NCI-H748 treated with DMSO at 0.1 percent for 48 hours (cell line): ENCODE measurements around the gene OPCML.

ENCODE experiments used
- DNase-seq: peaks from one replicate; lab custom pipeline; 2025; lab: John Stamatoyannopoulos, UW

OPCML gene

DNA sequence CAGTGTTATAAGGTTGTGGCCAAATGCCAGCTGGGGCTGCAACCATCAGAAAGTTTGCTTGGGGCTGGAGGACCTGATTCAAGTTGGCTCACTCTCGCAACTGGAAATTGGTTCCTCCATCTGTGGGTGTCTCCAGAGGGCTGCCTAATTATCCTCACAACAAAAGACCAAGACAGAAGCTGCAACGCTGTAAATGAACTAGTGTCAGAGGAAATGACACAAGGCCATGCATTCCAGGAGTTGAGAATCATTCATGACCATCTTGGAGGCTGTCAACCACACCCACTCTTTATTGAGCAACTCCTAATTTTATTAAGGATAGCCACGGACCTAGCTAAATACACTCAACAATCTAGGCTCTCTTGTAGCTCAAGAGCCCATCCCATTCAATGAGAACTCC is 1060.8 kb downstream of the OPCML start:
- DNase-seq, result no peak

- no peak for DNase-seq
Observed at GRCh38 chr11:132466983-132467382, 1065.3 kb downstream of the OPCML start.

DNA sequence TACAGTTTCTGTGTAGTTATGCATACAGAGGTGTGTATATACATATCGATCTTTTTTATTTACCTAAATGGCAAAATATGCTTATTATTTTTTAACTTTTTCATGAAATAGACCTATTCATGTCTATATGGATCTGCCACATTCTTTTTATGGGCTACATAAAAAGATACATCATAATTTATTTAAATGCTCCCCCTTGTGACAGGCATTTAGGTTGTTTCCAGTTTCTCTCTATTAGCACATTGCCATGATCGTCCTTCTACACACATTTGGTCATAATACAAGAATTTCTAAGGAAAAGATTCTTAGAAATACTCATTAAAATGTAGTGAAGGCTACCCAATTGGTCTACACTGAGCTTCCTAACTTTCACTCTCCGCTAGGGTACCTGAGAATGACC is 1067.4 kb downstream of the OPCML start:
- no peak for DNase-seq

DNA sequence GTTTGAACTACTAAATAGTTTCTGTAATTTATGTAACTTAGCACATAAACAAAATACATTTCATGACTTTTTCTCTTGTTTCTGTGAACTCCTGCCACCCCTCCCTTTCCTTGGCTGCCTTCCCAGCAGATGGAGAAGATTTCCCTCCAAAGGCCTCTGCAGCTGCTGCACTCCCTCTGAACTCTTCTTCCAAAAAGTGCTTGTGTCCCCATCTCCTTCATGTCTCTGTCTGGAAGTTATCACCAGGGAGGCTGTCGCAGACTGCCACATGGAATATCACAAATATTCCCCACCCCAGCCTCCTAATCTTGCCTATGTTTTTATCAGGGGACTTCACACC is 1068.3 kb downstream of the OPCML start:
- no peak for DNase-seq

GRCh38 chr11:132463295-132464002 is 1068.9 kb downstream of the OPCML start:
- no peak for DNase-seq

DNA sequence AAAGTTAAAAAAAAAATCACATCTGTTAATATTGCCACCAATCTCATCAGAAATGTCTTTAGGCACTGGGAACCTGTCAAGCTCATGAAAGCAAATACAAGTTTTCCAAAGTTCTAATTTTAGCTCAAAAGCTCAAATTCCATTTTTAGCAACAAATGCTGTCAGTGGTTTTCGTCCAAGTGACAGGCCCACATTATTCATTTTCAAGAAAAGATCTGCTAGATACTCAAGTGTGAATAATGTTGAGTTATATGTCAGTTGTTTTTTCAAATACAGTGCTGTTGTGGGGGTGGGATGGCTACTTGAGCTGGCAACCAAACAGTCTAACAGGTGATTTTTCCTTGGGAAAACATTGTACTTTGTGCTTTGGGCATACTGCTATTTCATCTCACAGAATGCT is 1072.6 kb downstream of the OPCML start:
- no peak for DNase-seq

DNA sequence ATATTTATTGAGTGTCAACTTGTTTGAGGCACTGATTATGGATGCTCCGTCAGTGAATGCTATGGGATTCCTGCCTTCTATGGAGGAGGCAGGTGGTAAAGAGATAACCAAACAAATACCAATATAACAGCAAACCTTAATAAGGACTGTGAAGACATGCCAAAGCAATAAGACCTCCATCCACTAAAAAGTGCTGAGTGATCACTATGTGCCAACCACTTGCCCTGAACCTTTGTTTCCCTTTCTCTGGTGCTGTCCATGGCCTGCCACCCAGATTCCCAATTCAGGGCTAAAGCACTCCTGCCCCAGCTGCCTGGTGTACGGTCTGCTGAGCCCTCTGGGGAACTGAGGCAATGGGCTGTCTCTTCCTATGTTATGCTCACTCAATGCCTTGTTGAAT is 1074.9 kb downstream of the OPCML start:
- no peak for DNase-seq

DNA sequence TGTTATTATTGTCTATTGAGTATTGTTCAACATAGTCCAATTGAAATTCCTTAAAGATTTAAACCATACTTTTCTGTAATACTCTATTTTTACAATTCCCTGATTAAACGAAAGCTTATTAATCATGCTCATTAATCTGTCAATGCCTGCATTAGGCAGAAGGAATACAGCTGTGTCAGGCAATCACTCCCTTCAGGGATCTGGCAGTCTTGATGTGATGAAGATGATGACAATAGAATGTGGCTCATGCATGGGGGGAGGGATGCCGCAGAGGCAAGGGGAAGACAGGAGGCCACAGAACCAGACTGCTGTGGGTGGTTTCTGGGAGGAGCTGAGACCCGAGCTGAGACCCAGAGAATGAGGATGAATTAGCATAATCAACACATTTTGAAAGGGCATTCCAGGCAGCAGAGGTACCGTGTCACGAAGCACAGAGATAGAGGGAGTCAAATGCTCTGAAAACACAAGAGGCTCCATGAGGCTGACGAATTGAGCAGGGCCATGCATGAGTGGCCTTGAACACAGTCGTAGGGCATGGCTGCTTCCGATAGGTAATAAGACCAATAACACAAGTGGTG is 1075.5 kb downstream of the OPCML start:
- peak; percentile 19 for DNase-seq

DNA sequence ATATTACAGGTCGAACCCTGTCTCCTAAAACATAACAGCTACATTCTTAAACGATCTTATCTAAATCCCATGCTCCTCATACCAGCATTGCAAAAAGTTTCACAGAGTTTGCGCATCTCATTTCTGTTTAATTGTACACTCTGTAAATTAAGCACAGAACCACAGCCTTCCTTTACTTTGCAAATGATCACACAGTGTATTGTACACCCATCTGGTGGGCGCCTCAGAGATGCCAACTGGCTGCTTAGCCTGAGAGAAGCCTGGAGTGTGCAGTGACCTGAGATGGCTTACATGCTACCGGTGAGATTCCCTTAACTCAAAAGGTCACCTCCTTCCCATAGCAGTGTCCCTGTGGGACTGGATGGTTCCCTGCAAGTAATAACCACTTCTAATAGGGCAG is 1077.3 kb downstream of the OPCML start:
- DNase-seq, result no peak

DNA sequence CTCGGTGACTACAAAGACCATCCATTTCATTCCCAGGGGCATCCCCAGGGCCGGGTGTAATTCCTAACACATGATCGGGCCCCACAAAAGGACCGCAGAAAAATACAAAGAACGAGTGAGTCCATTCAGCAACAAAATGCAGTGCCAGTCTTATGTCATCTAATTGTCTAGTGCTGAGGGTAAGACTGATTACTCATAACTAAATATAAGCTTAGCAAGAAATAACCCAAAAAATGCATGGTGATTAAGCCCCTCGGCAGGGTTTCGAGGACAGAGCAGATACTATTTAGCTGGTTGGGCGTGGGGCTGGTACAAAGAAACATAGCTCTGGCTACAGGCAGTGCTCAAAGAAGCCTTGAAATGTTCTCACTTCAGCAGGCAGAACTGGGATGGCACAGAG is 1078.9 kb downstream of the OPCML start:
- no peak for DNase-seq

GRCh38 chr11:132452616-132453015 is 1079.7 kb downstream of the OPCML start:
- no peak for DNase-seq

- DNase-seq, result no peak
Observed at GRCh38 chr11:132451942-132452601, 1080.2 kb downstream of the OPCML start.

- DNase-seq, result no peak
Observed at GRCh38 chr11:132450631-132451030, 1081.7 kb downstream of the OPCML start.

GRCh38 chr11:132448334-132448995 is 1083.8 kb downstream of the OPCML start:
- no peak for DNase-seq

DNA sequence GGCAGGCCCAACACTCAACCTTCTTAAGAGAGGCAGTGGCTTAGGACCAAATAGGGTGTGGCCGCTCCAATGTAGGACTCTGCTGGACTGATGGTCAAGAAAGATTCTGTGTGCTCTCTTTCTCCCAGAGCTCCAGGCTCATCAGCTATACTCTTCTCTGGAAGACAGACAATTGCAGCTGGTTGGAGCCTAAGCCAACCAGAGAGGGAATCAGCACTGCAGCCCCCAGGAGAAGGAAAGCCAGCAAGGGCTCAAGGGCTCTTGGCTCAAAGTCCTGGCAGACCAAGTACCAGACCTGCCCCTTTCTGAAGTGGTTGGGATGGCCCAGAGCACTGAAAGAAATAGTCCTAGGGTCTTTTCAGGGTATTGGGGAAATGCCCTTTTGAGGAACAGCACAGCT is 1084.5 kb downstream of the OPCML start:
- no peak for DNase-seq

DNA sequence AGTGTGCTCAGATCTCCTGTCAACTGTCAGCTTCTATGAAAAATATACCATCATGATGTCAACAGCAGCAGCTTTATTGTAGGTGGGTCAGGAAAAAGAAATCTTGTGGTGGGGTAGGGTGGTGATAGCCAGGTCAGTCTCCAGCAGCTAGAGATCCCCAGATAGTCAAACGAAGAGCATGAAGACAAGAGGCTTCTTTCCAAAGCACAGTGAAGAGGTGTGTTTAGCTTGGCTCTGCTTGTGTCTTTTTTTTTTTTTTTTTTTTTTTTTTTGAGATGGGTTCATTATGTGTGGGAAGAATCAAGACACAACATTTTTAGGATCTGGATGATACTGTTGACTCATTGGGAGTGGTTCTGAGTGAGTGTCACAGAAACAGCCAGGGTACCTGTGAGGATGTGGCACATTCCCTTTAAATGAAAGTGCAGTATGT is 1086.4 kb downstream of the OPCML start:
- DNase-seq, result no peak

DNA sequence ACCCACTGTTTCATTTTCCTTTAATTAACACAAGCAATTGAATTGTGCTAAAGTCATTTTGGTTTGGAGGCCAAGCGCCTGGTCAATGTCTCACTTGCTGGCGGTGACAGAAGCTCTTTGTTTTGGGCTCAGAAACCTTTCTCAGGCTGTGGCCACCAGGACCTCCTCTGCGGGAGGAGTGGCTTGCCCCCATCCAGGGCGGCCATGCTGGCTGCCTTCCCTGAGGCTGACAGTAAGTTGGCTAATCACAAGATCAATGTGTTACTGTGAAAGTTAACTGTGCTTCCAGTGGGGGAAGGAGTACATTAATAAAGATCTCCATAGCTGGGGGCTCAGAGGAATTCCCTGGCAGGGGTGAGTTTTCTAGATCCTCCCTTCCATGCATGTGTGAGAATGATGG is 1087.4 kb downstream of the OPCML start:
- DNase-seq, result no peak

GRCh38 chr11:132439711-132440255 is 1092.5 kb downstream of the OPCML start:
- DNase-seq, result no peak

- DNase-seq, result no peak
Observed at GRCh38 chr11:132438418-132438817, 1093.9 kb downstream of the OPCML start.

GRCh38 chr11:132430429-132431062 is 1101.8 kb downstream of the OPCML start:
- DNase-seq, result peak; percentile 38

DNA sequence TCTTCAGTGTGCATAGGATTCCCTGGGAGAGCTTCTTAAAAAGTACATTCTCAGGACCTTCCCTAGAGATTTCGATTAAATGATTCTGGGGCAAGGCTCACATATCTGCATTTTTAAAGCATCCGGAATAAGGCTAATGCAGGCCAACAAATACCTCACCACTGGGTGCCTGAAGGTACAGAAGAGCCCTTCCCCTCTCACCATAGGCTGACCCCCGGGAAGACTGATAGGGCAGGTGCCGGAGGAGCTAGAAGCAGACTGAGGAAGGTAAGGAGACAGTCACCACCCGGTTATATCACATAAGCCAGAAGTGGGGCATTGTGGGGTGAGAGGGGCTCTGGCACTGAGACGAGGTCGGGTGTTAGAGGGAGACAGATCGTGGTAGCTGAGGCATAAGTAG is 1102.6 kb downstream of the OPCML start:
- DNase-seq, result no peak

- DNase-seq, result no peak
Observed at GRCh38 chr11:132427611-132428010, 1104.7 kb downstream of the OPCML start.
